ENCODE results near the gene ROR1. TPM values are rescaled to one million over a fixed set of nuclear protein-coding genes. Genes with fewer than 3 reads are reported as not detected.
"Not testable (repeated sequence)": the region's sequence is repeated elsewhere in the genome, so short reads cannot be mapped to it uniquely, and the experiment has no call there.

Gene ROR1
- total and polyA plus RNA-seq, 7 experiments from 2014 or later: 0.07 to 0.22 (median 0.16) TPM; not detected in 4

DNA sequence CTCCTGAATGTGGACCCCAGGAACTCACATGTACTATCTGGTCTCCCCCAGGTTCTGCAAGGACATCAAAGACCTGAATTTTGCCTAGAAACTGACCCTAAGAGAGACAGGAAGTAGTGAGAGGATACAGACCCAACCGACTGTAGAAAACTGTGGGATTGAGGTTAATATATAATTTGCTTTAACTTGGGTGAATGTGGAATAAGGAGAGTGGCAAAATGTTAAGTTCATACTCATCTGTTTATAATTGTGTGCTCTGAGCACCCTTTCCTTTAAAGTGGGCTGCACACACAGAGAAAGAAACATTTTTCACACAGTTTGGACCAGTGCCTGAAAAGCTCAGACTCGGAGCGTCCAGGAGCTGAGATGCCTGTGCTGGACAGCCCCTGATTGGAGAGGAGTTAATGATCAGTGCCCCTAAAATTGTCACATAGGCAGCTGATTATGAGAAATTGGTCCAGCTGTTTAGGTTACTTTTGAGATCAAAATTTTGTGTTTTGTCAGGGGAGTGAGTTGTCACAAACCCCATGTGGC lies 37.2 kb downstream of the ROR1 start:
- H3K9me3 Mint-ChIP-seq: peaks cover 0 to 9% (median 0%) of the 10 kb centered on the region in 11 donors
- ChIA-PET POLR2A (no interaction called here), CTCF (interaction anchor here (0.6 to 1.2 kb wide), 2 partner anchors 10 to 431 kb away, joined by 3 to 4 read pairs; no protein-coding TSS in a partner anchor)
- no peaks in the 10 kb centered on the region for H3K4me1 ChIP-seq (ENCODE audit: control insufficient read depth in 2 of 2, insufficient read depth in 2 of 2, low read length in 2 of 2)
- H3K4me3 ChIP-seq (ENCODE audit: low read length): no peak overlapping the region
- H3K27ac Mint-ChIP-seq: no peak overlapping the region
- H3K9me3 ChIP-seq (ENCODE audit: control insufficient read depth in 2 of 3, low read length in 3 of 3): no peaks in the 10 kb centered on the region
- no peaks in the 10 kb centered on the region for H3K36me3 ChIP-seq (ENCODE audit: control insufficient read depth in 2 of 3, insufficient read depth in 3 of 3, low read length in 3 of 3)
- H3K27ac ChIP-seq (ENCODE audit: low read depth, low read length): no peak overlapping the region
- H3K4me3 Mint-ChIP-seq: no peak overlapping the region
- intact Hi-C loops (cut with micrococcal nuclease): no loop called here
- no peaks in the 10 kb centered on the region for H3K4me1 Mint-ChIP-seq
- no peak for DNase-seq
- peaks cover 0 to 9% (median 0%) of the 10 kb centered on the region in 5 donors for H3K36me3 Mint-ChIP-seq
- no peak for ATAC-seq
- no peaks in the 10 kb centered on the region for H3K27me3 ChIP-seq (ENCODE audit: control insufficient read depth in 2 of 2, insufficient read depth in 2 of 2, low read length in 2 of 2)
- peaks cover 8 to 29% (median 14%) of the 10 kb centered on the region in 5 donors for H3K27me3 Mint-ChIP-seq

- Mint-ChIP-seq H3K36me3 (peaks cover 0 to 17% (median 0%) of the 10 kb centered on the region in 5 donors), H3K4me1 (no peaks in the 10 kb centered on the region), H3K27me3 (peaks cover 12 to 38% (median 15%) of the 10 kb centered on the region in 5 donors), H3K9me3 (peaks cover 0 to 17% (median 3%) of the 10 kb centered on the region in 11 donors), H3K4me3 (no peak overlapping the region), H3K27ac (no peak overlapping the region)
- ATAC-seq: no peak
- Histone ChIP-seq H3K4me1 (ENCODE audit: control insufficient read depth in 2 of 2, insufficient read depth in 2 of 2, low read length in 2 of 2) (no peaks in the 10 kb centered on the region), H3K27ac (ENCODE audit: low read depth, low read length) (no peak overlapping the region), H3K36me3 (ENCODE audit: control insufficient read depth in 2 of 3, insufficient read depth in 3 of 3, low read length in 3 of 3) (no peaks in the 10 kb centered on the region), H3K27me3 (ENCODE audit: control insufficient read depth in 2 of 2, insufficient read depth in 2 of 2, low read length in 2 of 2) (no peaks in the 10 kb centered on the region), H3K4me3 (ENCODE audit: low read length) (no peak overlapping the region), H3K9me3 (ENCODE audit: control insufficient read depth in 2 of 3, low read length in 3 of 3) (no peaks in the 10 kb centered on the region)
- CTCF ChIA-PET: interaction anchor here (1.2 kb wide), 1 partner anchor 9 kb away, joined by 3 read pairs; no protein-coding TSS in a partner anchor
- intact Hi-C loops (cut with micrococcal nuclease): no loop called here
- POLR2A ChIA-PET: no interaction called here
- no peak for DNase-seq
Measured at GRCh38 chr1:63812071-63812700, 38.4 kb downstream of the ROR1 start.

- no peak overlapping the region for H3K27ac Mint-ChIP-seq
- H3K9me3 ChIP-seq (ENCODE audit: control insufficient read depth in 2 of 3, low read length in 3 of 3): no peaks in the 10 kb centered on the region
- ChIA-PET POLR2A (no interaction called here), CTCF (no interaction called here)
- H3K4me1 ChIP-seq (ENCODE audit: control insufficient read depth in 2 of 2, insufficient read depth in 2 of 2, low read length in 2 of 2): no peaks in the 10 kb centered on the region
- H3K36me3 ChIP-seq (ENCODE audit: control insufficient read depth in 2 of 3, insufficient read depth in 3 of 3, low read length in 3 of 3): no peaks in the 10 kb centered on the region
- peaks cover 11 to 34% (median 14%) of the 10 kb centered on the region in 5 donors for H3K27me3 Mint-ChIP-seq
- no peak for ATAC-seq
- peaks cover 0 to 12% (median 0%) of the 10 kb centered on the region in 5 donors for H3K36me3 Mint-ChIP-seq
- no peaks in the 10 kb centered on the region for H3K27me3 ChIP-seq (ENCODE audit: control insufficient read depth in 2 of 2, insufficient read depth in 2 of 2, low read length in 2 of 2)
- no peaks in the 10 kb centered on the region for H3K4me1 Mint-ChIP-seq
- H3K9me3 Mint-ChIP-seq: peaks cover 0 to 10% (median 4%) of the 10 kb centered on the region in 11 donors
- H3K4me3 ChIP-seq (ENCODE audit: low read length): no peak overlapping the region
- intact Hi-C loops (cut with micrococcal nuclease): no loop called here
- DNase-seq: no peak
- H3K4me3 Mint-ChIP-seq: no peak overlapping the region
- no peak overlapping the region for H3K27ac ChIP-seq (ENCODE audit: low read depth, low read length)
Measured at GRCh38 chr1:63813829-63814277, 40.0 kb downstream of the ROR1 start.

DNA sequence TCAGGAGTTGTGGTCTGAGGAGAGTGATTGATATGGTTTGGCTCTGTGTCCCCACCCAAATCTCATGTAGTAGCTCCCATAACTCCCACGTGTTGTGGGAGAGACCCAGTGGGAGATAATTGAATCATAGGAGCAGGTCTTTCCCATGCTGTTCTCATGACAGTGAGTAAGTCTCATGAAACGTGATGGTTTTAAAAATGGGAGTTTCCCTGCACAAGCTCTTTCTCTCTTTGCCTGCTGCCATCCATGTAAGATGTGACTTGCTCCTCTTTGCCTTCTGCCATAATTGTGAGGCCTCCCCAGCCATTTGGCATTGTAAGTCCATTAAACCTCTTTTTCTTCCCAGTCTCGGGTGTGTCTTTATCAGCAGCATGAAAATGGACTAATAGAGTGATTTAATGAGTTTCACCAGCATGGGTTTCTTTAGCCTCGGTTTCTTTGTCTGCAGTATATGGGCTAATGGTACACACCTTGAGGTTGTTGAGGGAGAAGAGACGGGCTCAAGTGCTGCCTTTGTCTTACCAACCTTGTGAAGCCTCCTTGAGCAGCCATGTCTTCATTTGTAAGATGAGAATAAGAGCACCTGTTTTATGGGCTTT lies 42.5 kb downstream of the ROR1 start:
- H3K27ac ChIP-seq (ENCODE audit: low read depth, low read length); H3K27me3 ChIP-seq (ENCODE audit: control insufficient read depth in 2 of 2, insufficient read depth in 2 of 2, low read length in 2 of 2); H3K4me3 Mint-ChIP-seq; H3K4me1 ChIP-seq (ENCODE audit: control insufficient read depth in 2 of 2, insufficient read depth in 2 of 2, low read length in 2 of 2); H3K4me3 ChIP-seq (ENCODE audit: low read length); CTCF ChIA-PET; H3K9me3 Mint-ChIP-seq; ATAC-seq; H3K36me3 Mint-ChIP-seq; H3K4me1 Mint-ChIP-seq; POLR2A ChIA-PET; intact Hi-C loops (cut with micrococcal nuclease); H3K9me3 ChIP-seq (ENCODE audit: control insufficient read depth in 2 of 3, low read length in 3 of 3); H3K27ac Mint-ChIP-seq; H3K36me3 ChIP-seq (ENCODE audit: control insufficient read depth in 2 of 3, insufficient read depth in 3 of 3, low read length in 3 of 3); DNase-seq: not testable (repeated sequence)
- peaks cover 8 to 22% (median 12%) of the 10 kb centered on the region in 5 donors for H3K27me3 Mint-ChIP-seq

DNA sequence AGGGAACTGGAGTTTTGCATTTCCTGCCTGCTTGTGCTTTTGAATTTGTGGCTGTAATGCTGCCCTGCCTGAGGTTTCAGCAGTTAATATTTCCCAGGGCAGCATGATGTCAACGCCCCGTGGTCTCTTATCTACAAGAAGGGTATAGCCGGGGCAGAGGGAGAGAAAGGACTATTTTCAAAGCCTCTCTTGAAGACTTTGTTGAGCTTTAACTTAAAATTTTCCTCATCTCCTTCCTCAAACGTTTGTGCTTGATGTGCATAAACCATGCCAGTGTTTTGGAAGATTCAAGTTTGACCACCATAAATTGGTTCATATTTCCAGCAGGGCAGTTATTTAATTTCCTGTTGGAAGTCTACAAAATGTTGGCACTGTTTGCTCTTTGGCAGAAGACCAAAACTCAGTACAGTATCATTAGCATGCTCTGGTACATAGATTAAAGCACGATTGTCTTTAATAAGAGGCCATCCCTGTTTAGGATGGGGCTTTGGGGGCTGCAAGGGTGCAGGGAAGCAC lies 43.4 kb downstream of the ROR1 start:
- no peak overlapping the region for H3K27ac ChIP-seq (ENCODE audit: low read depth, low read length)
- Mint-ChIP-seq H3K36me3 (peaks cover 0 to 8% (median 0%) of the 10 kb centered on the region in 5 donors), H3K9me3 (peaks cover 0 to 7% (median 4%) of the 10 kb centered on the region in 11 donors), H3K27me3 (peaks cover 8 to 22% (median 12%) of the 10 kb centered on the region in 5 donors), H3K27ac (no peak overlapping the region), H3K4me3 (no peak overlapping the region), H3K4me1 (no peaks in the 10 kb centered on the region)
- CTCF ChIA-PET: no interaction called here
- no peaks in the 10 kb centered on the region for H3K27me3 ChIP-seq (ENCODE audit: control insufficient read depth in 2 of 2, insufficient read depth in 2 of 2, low read length in 2 of 2)
- no peaks in the 10 kb centered on the region for H3K4me1 ChIP-seq (ENCODE audit: control insufficient read depth in 2 of 2, insufficient read depth in 2 of 2, low read length in 2 of 2)
- H3K9me3 ChIP-seq (ENCODE audit: control insufficient read depth in 2 of 3, low read length in 3 of 3): no peaks in the 10 kb centered on the region
- ATAC-seq (no peak), DNase-seq (no peak)
- H3K36me3 ChIP-seq (ENCODE audit: control insufficient read depth in 2 of 3, insufficient read depth in 3 of 3, low read length in 3 of 3): no peaks in the 10 kb centered on the region
- intact Hi-C loops (cut with micrococcal nuclease): no loop called here
- no peak overlapping the region for H3K4me3 ChIP-seq (ENCODE audit: low read length)
- POLR2A ChIA-PET: no interaction called here

- POLR2A ChIA-PET: no interaction called here
Measured at GRCh38 chr1:63817700-63818099, 43.9 kb downstream of the ROR1 start.

More at GRCh38 chr1:63817700-63818099, 43.9 kb downstream of the ROR1 start:
- CTCF ChIA-PET: no interaction called here
- Histone ChIP-seq H3K4me3 (ENCODE audit: low read length) (no peak overlapping the region), H3K27me3 (ENCODE audit: control insufficient read depth in 2 of 2, insufficient read depth in 2 of 2, low read length in 2 of 2) (no peaks in the 10 kb centered on the region), H3K4me1 (ENCODE audit: control insufficient read depth in 2 of 2, insufficient read depth in 2 of 2, low read length in 2 of 2) (no peaks in the 10 kb centered on the region), H3K36me3 (ENCODE audit: control insufficient read depth in 2 of 3, insufficient read depth in 3 of 3, low read length in 3 of 3) (no peaks in the 10 kb centered on the region), H3K9me3 (ENCODE audit: control insufficient read depth in 2 of 3, low read length in 3 of 3) (no peaks in the 10 kb centered on the region), H3K27ac (ENCODE audit: low read depth, low read length) (no peak overlapping the region)
- H3K27me3 Mint-ChIP-seq: peaks cover 8 to 22% (median 14%) of the 10 kb centered on the region in 5 donors
- H3K9me3 Mint-ChIP-seq: peaks cover 0 to 7% (median 4%) of the 10 kb centered on the region in 11 donors
- intact Hi-C loops (cut with micrococcal nuclease): no loop called here
- H3K4me1 Mint-ChIP-seq: no peaks in the 10 kb centered on the region
- DNase-seq (no peak), ATAC-seq (no peak)
- no peak overlapping the region for H3K27ac Mint-ChIP-seq
- H3K36me3 Mint-ChIP-seq: peaks cover 0 to 8% (median 0%) of the 10 kb centered on the region in 5 donors
- no peak overlapping the region for H3K4me3 Mint-ChIP-seq
